Transverse colon (tissue), 4 donors: ENCODE results near the gene KIF5A.

Experiments
- EP300 ChIP-seq: sonication (generic); formaldehyde crosslinking; IDR thresholded peaks from one replicate; pipeline ENCODE4 v1.6.1; 2017; ENCODE audit warnings: antibody characterized with exemption, low read depth
- POLR2A ChIP-seq: fragments of 450-650 bp; IDR thresholded peaks from one replicate; pipeline ENCODE4 v1.6.1; 2016; ENCODE audit warnings: antibody characterized with exemption, mild to moderate bottlenecking, moderate library complexity
- POLR2AphosphoS5 ChIP-seq, 3 donors: sonication (generic); formaldehyde crosslinking; IDR thresholded peaks; one replicate each; pipeline ENCODE4 v1.6.1; 2016; ENCODE audit warnings: antibody characterized with exemption in 3 of 3
- TF ChIP-seq, protein P1 (sequence below), 5 experiments: fragments of 200-600 bp in 3 of 5; fragments of 450-650 bp in 2 of 5; sonication (generic) in 3 of 5; IDR thresholded peaks; 1 replicate in 2 of 5; 2 replicates in 3 of 5; pipeline ENCODE4 v1.5.1; 2016 to 2017; ENCODE audit warnings: antibody characterized with exemption in 5 of 5, inconsistent platforms in 3 of 5, mild to moderate bottlenecking in 2 of 5, moderate library complexity in 1 of 5

DNA sequence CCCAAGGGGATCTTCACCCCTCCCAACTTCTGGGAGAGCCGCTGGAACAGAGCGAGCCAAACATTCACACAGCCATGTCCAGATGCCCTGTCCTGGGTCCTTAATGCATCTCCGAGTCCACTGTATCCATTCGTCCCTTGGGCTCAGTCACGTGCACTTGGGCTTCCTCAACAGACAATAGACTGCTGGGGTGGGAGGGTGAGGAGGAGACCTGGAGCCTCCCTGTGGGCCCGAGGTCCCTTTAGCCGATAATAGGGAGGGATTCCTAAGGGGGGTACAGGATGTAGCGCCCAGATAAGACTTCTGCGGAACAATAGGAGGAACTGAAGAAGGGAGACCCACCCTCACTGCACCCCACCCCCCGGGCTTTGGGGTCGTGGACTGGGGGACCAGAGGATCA is 68.1 kb downstream of the KIF5A start:
- TF ChIP-seq, protein P1, sequence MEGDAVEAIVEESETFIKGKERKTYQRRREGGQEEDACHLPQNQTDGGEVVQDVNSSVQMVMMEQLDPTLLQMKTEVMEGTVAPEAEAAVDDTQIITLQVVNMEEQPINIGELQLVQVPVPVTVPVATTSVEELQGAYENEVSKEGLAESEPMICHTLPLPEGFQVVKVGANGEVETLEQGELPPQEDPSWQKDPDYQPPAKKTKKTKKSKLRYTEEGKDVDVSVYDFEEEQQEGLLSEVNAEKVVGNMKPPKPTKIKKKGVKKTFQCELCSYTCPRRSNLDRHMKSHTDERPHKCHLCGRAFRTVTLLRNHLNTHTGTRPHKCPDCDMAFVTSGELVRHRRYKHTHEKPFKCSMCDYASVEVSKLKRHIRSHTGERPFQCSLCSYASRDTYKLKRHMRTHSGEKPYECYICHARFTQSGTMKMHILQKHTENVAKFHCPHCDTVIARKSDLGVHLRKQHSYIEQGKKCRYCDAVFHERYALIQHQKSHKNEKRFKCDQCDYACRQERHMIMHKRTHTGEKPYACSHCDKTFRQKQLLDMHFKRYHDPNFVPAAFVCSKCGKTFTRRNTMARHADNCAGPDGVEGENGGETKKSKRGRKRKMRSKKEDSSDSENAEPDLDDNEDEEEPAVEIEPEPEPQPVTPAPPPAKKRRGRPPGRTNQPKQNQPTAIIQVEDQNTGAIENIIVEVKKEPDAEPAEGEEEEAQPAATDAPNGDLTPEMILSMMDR (IDR thresholded peaks at IDR 0.05), result no peak
- TF ChIP-seq EP300, result no peak
- no peak for TF ChIP-seq POLR2A
- TF ChIP-seq POLR2AphosphoS5 (IDR thresholded peaks at IDR 0.05), result no peak
